Astrocyte (in vitro differentiated cells and primary cell): ENCODE data around the gene TMUB1. TPM values are rescaled to one million over a fixed set of nuclear protein-coding genes. Genes with fewer than 3 reads are reported as not detected.

Source experiments
- DNase-seq: peaks from one replicate; pipeline ENCODE4 v3.0.0-alpha.2; 2010; ENCODE audit warnings: low read depth
- FAIRE-seq: peaks from 2 replicates; lab custom pipeline; 2011; peaks lifted over from hg19 to GRCh38; lab: Jason Lieb, UNC
- H2AFZ ChIP-seq: 2 replicates; pipeline ENCODE4 v1.6.0; 2012; ENCODE audit warnings: low read depth, low read length, inconsistent platforms
- H3K27ac ChIP-seq: 2 replicates; pipeline ENCODE4 v1.5.1; 2011; ENCODE audit warnings: low read depth, low read length, inconsistent platforms
- H3K27me3 ChIP-seq: 2 replicates; pipeline ENCODE4 v1.6.0; 2011; ENCODE audit warnings: low read length, inconsistent platforms; ENCODE audit not compliant: insufficient read depth
- H3K36me3 ChIP-seq: 2 replicates; pipeline ENCODE4 v1.5.1; 2011; ENCODE audit warnings: low read length, inconsistent platforms; ENCODE audit not compliant: insufficient read depth
- H3K4me1 ChIP-seq: 2 replicates; pipeline ENCODE4 v1.5.1; 2011; ENCODE audit warnings: low read length, inconsistent platforms; ENCODE audit not compliant: insufficient read depth
- H3K4me2 ChIP-seq: 2 replicates; pipeline ENCODE4 v1.6.0; 2012; ENCODE audit warnings: low read length, inconsistent platforms
- H3K4me3 ChIP-seq: 2 replicates; pipeline ENCODE4 v1.5.1; 2011; ENCODE audit warnings: low read depth, mild to moderate bottlenecking, low read length, inconsistent platforms; ENCODE audit not compliant: insufficient read depth
- H3K79me2 ChIP-seq: 2 replicates; pipeline ENCODE4 v1.6.0; 2012; ENCODE audit warnings: mild to moderate bottlenecking, low read length, inconsistent platforms; ENCODE audit not compliant: insufficient read depth
- H3K9ac ChIP-seq: 2 replicates; pipeline ENCODE4 v1.6.0; 2012; ENCODE audit warnings: mild to moderate bottlenecking, low read length, inconsistent platforms
- H3K9me3 ChIP-seq: 2 replicates; pipeline ENCODE4 v1.5.1; 2012; ENCODE audit warnings: low read depth, mild to moderate bottlenecking, low read length, inconsistent platforms; ENCODE audit not compliant: insufficient read depth
- H4K20me1 ChIP-seq: 2 replicates; pipeline ENCODE4 v1.6.0; 2012; ENCODE audit warnings: low read length, inconsistent platforms; ENCODE audit not compliant: insufficient read depth
- H3K27ac Mint-ChIP-seq: one replicate; pipeline ENCODE4 v1.8.0; 2021; ENCODE audit warnings: mild to moderate bottlenecking, mixed read lengths; ENCODE audit not compliant: unreplicated experiment
- H3K27me3 Mint-ChIP-seq: one replicate; pipeline ENCODE4 v1.8.0; 2021; ENCODE audit warnings: low read depth, mixed read lengths; ENCODE audit not compliant: unreplicated experiment
- H3K36me3 Mint-ChIP-seq: one replicate; pipeline ENCODE4 v1.8.0; 2021; ENCODE audit warnings: low read depth, mixed read lengths; ENCODE audit not compliant: unreplicated experiment
- H3K4me1 Mint-ChIP-seq: one replicate; pipeline ENCODE4 v1.8.0; 2021; ENCODE audit warnings: low read depth, mixed read lengths; ENCODE audit not compliant: unreplicated experiment
- H3K4me3 Mint-ChIP-seq: one replicate; pipeline ENCODE4 v1.8.0; 2021; ENCODE audit warnings: mild to moderate bottlenecking, moderate library complexity, mixed read lengths; ENCODE audit not compliant: unreplicated experiment
- H3K9me3 Mint-ChIP-seq: one replicate; pipeline ENCODE4 v1.8.0; 2021; ENCODE audit warnings: mild to moderate bottlenecking, mixed read lengths; ENCODE audit not compliant: unreplicated experiment
- CTCF ChIP-seq: IDR thresholded peaks from 2 replicates; pipeline ENCODE4 v1.5.1; 2011; ENCODE audit warnings: low read depth, mild to moderate bottlenecking, inconsistent platforms, low read length, moderate library complexity; ENCODE audit not compliant: insufficient read depth
- EZH2 ChIP-seq: IDR thresholded peaks from 2 replicates; pipeline ENCODE4 v1.6.1; 2012; ENCODE audit warnings: mild to moderate bottlenecking, low read length, inconsistent platforms; ENCODE audit not compliant: insufficient read depth
- total RNA-seq: library from RNA; stranded (reverse); gene quantifications from 2 replicates; pipeline ENCODE4 v1.2.1, GENCODE V29; 2021

Gene TMUB1
- total RNA-seq, 1 donor from 2014 or later: 42.9 TPM

- Histone ChIP-seq H3K27me3 (no peaks in the 10 kb centered on the region), H2AFZ (no peak overlapping the region), H4K20me1 (peaks cover 61% of the 10 kb centered on the region), H3K36me3 (no peaks in the 10 kb centered on the region), H3K79me2 (peaks cover 65% of the 10 kb centered on the region), H3K4me3 (peak overlapping the region; percentile 83), H3K9me3 (no peaks in the 10 kb centered on the region), H3K9ac (peak overlapping the region; percentile 82), H3K27ac (peak overlapping the region; percentile 61), H3K4me1 (peaks cover 32% of the 10 kb centered on the region), H3K4me2 (peak overlapping the region; percentile 99)
- peaks cover 34% of the 10 kb centered on the region for H3K4me1 Mint-ChIP-seq
- H3K36me3 Mint-ChIP-seq: peaks cover 5% of the 10 kb centered on the region
- H3K4me3 Mint-ChIP-seq: peak overlapping the region; percentile 88
- TF ChIP-seq CTCF (no peak), EZH2 (no peak)
- H3K27me3 Mint-ChIP-seq: no peaks in the 10 kb centered on the region
- FAIRE-seq: no peak
- H3K9me3 Mint-ChIP-seq: no peaks in the 10 kb centered on the region
- peak overlapping the region; percentile 83 for H3K27ac Mint-ChIP-seq
- no peak for DNase-seq
Observed at GRCh38 chr7:151088019-151088855, 4.9 kb upstream of the TMUB1 start.

- DNase-seq (peak; percentile 34), FAIRE-seq (no peak)
- Histone ChIP-seq H3K36me3 (no peaks in the 10 kb centered on the region), H3K27ac (peak overlapping the region; percentile 59), H3K4me1 (peaks cover 36% of the 10 kb centered on the region), H4K20me1 (peaks cover 53% of the 10 kb centered on the region), H2AFZ (peak overlapping the region; percentile 63), H3K79me2 (peaks cover 61% of the 10 kb centered on the region), H3K27me3 (no peaks in the 10 kb centered on the region), H3K4me2 (peak overlapping the region; percentile 99), H3K4me3 (peak overlapping the region; percentile 83), H3K9ac (peak overlapping the region; percentile 82), H3K9me3 (no peaks in the 10 kb centered on the region)
- Mint-ChIP-seq H3K9me3 (no peaks in the 10 kb centered on the region), H3K4me3 (peak overlapping the region; percentile 92), H3K27ac (peak overlapping the region; percentile 83), H3K4me1 (peaks cover 35% of the 10 kb centered on the region), H3K36me3 (peaks cover 4% of the 10 kb centered on the region), H3K27me3 (no peaks in the 10 kb centered on the region)
- TF ChIP-seq CTCF: no peak
Observed at GRCh38 chr7:151087245-151088018, 4.1 kb upstream of the TMUB1 start.
